Measurements from ENCODE around the gene CNNM1.
A peak's percentile ranks its signal among the peaks of the same experiment; 100 is the strongest.

Gene CNNM1

GRCh38 chr10:99331207-99331803 lies 2.1 kb downstream of the CNNM1 start:
- no peak for TF ChIP-seq FOXP2 (optimal IDR thresholded peaks at IDR 0.05; ENCODE audit: borderline replicate concordance, extremely low read depth, extremely low read length, insufficient read depth)
- TF ChIP-seq REST (IDR thresholded peaks at IDR 0.05; ENCODE audit: insufficient read depth in 1 of 2, low read depth in 2 of 2, low read length in 2 of 2): peak in 1 of 2 experiments; percentile 88; a peak in 2 of 4 replicates

GRCh38 chr10:99337311-99337811 lies 8.2 kb downstream of the CNNM1 start:
- TF ChIP-seq POLR2AphosphoS5 (IDR thresholded peaks at IDR 0.05; ENCODE audit: low read depth, low read length) (no peak), TAF1 (IDR thresholded peaks at IDR 0.05; ENCODE audit: borderline replicate concordance, insufficient read depth, low read length) (no peak), SIN3A (IDR thresholded peaks at IDR 0.05; ENCODE audit: borderline replicate concordance, insufficient read depth, low read length) (no peak), FOXP2 (optimal IDR thresholded peaks at IDR 0.05; ENCODE audit: borderline replicate concordance, extremely low read depth, extremely low read length, insufficient read depth) (no peak), REST (IDR thresholded peaks at IDR 0.05; ENCODE audit: insufficient read depth in 1 of 2, low read depth in 2 of 2, low read length in 2 of 2) (no peak)

- TF ChIP-seq REST (IDR thresholded peaks at IDR 0.05; ENCODE audit: insufficient read depth in 1 of 2, low read depth in 2 of 2, low read length in 2 of 2) (no peak), TAF1 (IDR thresholded peaks at IDR 0.05; ENCODE audit: borderline replicate concordance, insufficient read depth, low read length) (no peak)
Measured at GRCh38 chr10:99337901-99338300, 8.7 kb downstream of the CNNM1 start.

- no peak for TF ChIP-seq SIN3A (IDR thresholded peaks at IDR 0.05; ENCODE audit: borderline replicate concordance, insufficient read depth, low read length)
- TF ChIP-seq POLR2AphosphoS5 (IDR thresholded peaks at IDR 0.05; ENCODE audit: low read depth, low read length): no peak
- no peak for TF ChIP-seq REST (IDR thresholded peaks at IDR 0.05; ENCODE audit: insufficient read depth in 1 of 2, low read depth in 2 of 2, low read length in 2 of 2)
- no peak for TF ChIP-seq FOXP2 (optimal IDR thresholded peaks at IDR 0.05; ENCODE audit: borderline replicate concordance, extremely low read depth, extremely low read length, insufficient read depth)
- no peak for TF ChIP-seq TAF1 (IDR thresholded peaks at IDR 0.05; ENCODE audit: borderline replicate concordance, insufficient read depth, low read length)
Measured at GRCh38 chr10:99339077-99339476, 9.9 kb downstream of the CNNM1 start.

- no peak for TF ChIP-seq REST (IDR thresholded peaks at IDR 0.05; ENCODE audit: insufficient read depth in 1 of 2, low read depth in 2 of 2, low read length in 2 of 2)
- no peak for TF ChIP-seq POLR2AphosphoS5 (IDR thresholded peaks at IDR 0.05; ENCODE audit: low read depth, low read length)
- TF ChIP-seq FOXP2 (optimal IDR thresholded peaks at IDR 0.05; ENCODE audit: borderline replicate concordance, extremely low read depth, extremely low read length, insufficient read depth): no peak
- TF ChIP-seq SIN3A (IDR thresholded peaks at IDR 0.05; ENCODE audit: borderline replicate concordance, insufficient read depth, low read length): no peak
- no peak for TF ChIP-seq TAF1 (IDR thresholded peaks at IDR 0.05; ENCODE audit: borderline replicate concordance, insufficient read depth, low read length)
Measured at GRCh38 chr10:99339563-99340047, 10.4 kb downstream of the CNNM1 start.

Data from PFSK-1 (cell line).